Measurements from ENCODE around the gene ARHGAP31. TPM values are rescaled to one million over a fixed set of nuclear protein-coding genes. Genes with fewer than 3 reads are reported as not detected.
"Not testable (repeated sequence)": the region's sequence is repeated elsewhere in the genome, so short reads cannot be mapped to it uniquely, and the experiment has no call there.

The ARHGAP31 gene
- total and polyA plus RNA-seq, 2 of the 8 experiments (the other 6 are each of a cell fraction or from before 2014, with no cell fraction given) = 1.1 to 7.6 TPM

DNA sequence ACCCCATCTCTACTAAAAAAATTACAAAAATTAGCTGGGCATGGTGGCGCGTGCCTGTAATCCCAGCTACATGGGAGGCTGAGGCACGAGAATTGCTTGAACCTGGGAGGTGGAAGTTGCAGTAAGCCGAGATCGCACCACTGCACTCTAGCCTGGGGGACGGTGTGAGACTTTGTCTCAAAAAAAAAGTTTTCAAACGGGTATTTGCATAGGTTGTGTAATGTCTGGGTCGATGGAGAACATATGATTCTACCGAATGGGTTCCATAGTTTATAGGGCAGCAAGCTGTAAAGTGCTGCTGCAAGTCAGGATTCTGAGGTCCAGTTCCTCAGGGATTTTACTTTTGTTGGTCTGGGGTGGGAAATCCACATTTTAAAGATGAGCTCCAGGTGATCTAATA, 12.2 kb downstream of the ARHGAP31 start:
- H3K18ac ChIP-seq (ENCODE audit: extremely low read depth, low read length); H3K79me2 ChIP-seq (ENCODE audit: control insufficient read depth in 1 of 2, insufficient read depth in 2 of 2, low read length in 2 of 2); DNase-seq (ENCODE audit: low read depth in 1 of 2, low spot score in 2 of 2); H3K56ac ChIP-seq (replicated peaks; ENCODE audit: insufficient read length, low read depth, low read length); H4K20me1 ChIP-seq (replicated peaks in 1 of 2; ENCODE audit: control insufficient read depth in 1 of 2, insufficient read depth in 2 of 2, low read length in 2 of 2); H3K4ac ChIP-seq (replicated peaks; ENCODE audit: insufficient read length, low read depth, low read length); H3K9me3 ChIP-seq (ENCODE audit: insufficient read depth in 2 of 2, low read depth in 1 of 2, low read length in 1 of 2); H2BK12ac ChIP-seq (ENCODE audit: low read depth, low read length); H2BK5ac ChIP-seq (ENCODE audit: low read depth, low read length); H3K27me3 ChIP-seq (replicated peaks in 1 of 4; ENCODE audit: control insufficient read depth in 3 of 4, extremely low read depth in 1 of 4, insufficient read depth in 3 of 4, low read length in 3 of 4); H2AFZ ChIP-seq (ENCODE audit: low read length); H3K36me3 ChIP-seq (ENCODE audit: control insufficient read depth in 2 of 4, insufficient read depth in 4 of 4, low read length in 3 of 4); H3K27ac ChIP-seq (ENCODE audit: low read depth, low read length); FAIRE-seq; H4K91ac ChIP-seq (replicated peaks; ENCODE audit: insufficient read length, low read length); H3K9ac ChIP-seq (replicated peaks in 1 of 4; ENCODE audit: extremely low read depth in 1 of 4, low read depth in 3 of 4, low read length in 3 of 4); H3K4me3 ChIP-seq (ENCODE audit: extremely low read depth in 1 of 4, insufficient read depth in 2 of 4, low read depth in 3 of 4, low read length in 4 of 4); H4K5ac ChIP-seq (ENCODE audit: insufficient read length, low read depth, low read length); H2BK15ac ChIP-seq (ENCODE audit: low read length); H3K23me2 ChIP-seq (ENCODE audit: low read depth, low read length); POLR2A ChIA-PET (ENCODE audit: partially characterized antibody); H2BK120ac ChIP-seq (replicated peaks; ENCODE audit: low read depth, low read length); H4K8ac ChIP-seq (ENCODE audit: extremely low read depth, insufficient read depth, low read length); H2BK20ac ChIP-seq (ENCODE audit: low read length); H3K14ac ChIP-seq (ENCODE audit: insufficient read length); H2AK5ac ChIP-seq (ENCODE audit: low read depth, low read length); H3K79me1 ChIP-seq (ENCODE audit: low read depth, low read length); H3K23ac ChIP-seq (ENCODE audit: insufficient read length); H3K4me2 ChIP-seq (ENCODE audit: insufficient read depth in 1 of 2, low read depth in 2 of 2, low read length in 2 of 2): not testable (repeated sequence)
- CTCF ChIA-PET (ENCODE audit: partially characterized antibody) = interaction anchor here (1.3 kb wide), 1 partner anchor 10 kb away, joined by 3 read pairs; no protein-coding TSS in a partner anchor
- peaks cover 8 to 19% (median 11%) of the 10 kb centered on the region in 4 experiments for H3K4me1 ChIP-seq (replicated peaks in 1 of 4; ENCODE audit: control insufficient read depth in 3 of 4, insufficient read depth in 4 of 4, low read length in 3 of 4)
- 94% methylated on average over 9 of the region's 9 CpGs; no CpG with 5 or more reads in 1 of the 2 experiments for WGBS, 2 experiments (ENCODE audit: extremely low coverage in 1 of 2, insufficient coverage in 1 of 2, insufficient read length in 1 of 2, insufficient replicate concordance in 2 of 2, low coverage in 1 of 2, low lambda C conversion rate in 2 of 2, missing lambda C conversion rate in 1 of 2)

Data from H1 (cell line).